Small intestine (tissue), 7 donors: ENCODE data around the gene KIRREL3. TPM values are rescaled to one million over a fixed set of nuclear protein-coding genes. Genes with fewer than 3 reads are reported as not detected.

Experiments
- DNase-seq, 2 donors: peaks; one replicate each; pipeline versions ENCODE4 v3.0.0 to v3.0.0-alpha.2; 2013
- FAIRE-seq: peaks from 2 replicates; lab custom pipeline; 2012; peaks lifted over from hg19 to GRCh38; lab: Jason Lieb, UNC
- H3K27ac ChIP-seq, 3 donors: one replicate each; pipeline ENCODE4 v1.5.1; 2013; ENCODE audit warnings: low read length in 2 of 3, mild to moderate bottlenecking in 2 of 3, control low read depth in 1 of 3, inconsistent platforms in 1 of 3, low read depth in 1 of 3, moderate library complexity in 1 of 3
- H3K27me3 ChIP-seq, 3 donors: one replicate each; pipeline ENCODE4 v1.6.1; 2013; ENCODE audit warnings: low read length in 3 of 3, inconsistent platforms in 1 of 3; ENCODE audit not compliant: control insufficient read depth in 3 of 3, insufficient read depth in 3 of 3
- H3K36me3 ChIP-seq, 3 donors: one replicate each; pipeline ENCODE4 v1.6.1; 2013; ENCODE audit warnings: low read length in 3 of 3, inconsistent platforms in 1 of 3, low read depth in 1 of 3, mild to moderate bottlenecking in 1 of 3, moderate library complexity in 1 of 3; ENCODE audit not compliant: control insufficient read depth in 3 of 3, insufficient read depth in 2 of 3
- H3K4me1 ChIP-seq, 3 donors: one replicate each; pipeline ENCODE4 v1.6.1; 2013; ENCODE audit warnings: low read length in 2 of 3, inconsistent platforms in 1 of 3, low read depth in 1 of 3, mild to moderate bottlenecking in 1 of 3, moderate library complexity in 1 of 3; ENCODE audit not compliant: control insufficient read depth in 3 of 3, insufficient read depth in 2 of 3
- H3K4me3 ChIP-seq, 3 donors: one replicate each; pipeline ENCODE4 v1.5.1; 2013; ENCODE audit warnings: low read length in 3 of 3, control low read depth in 1 of 3, inconsistent platforms in 1 of 3, low read depth in 1 of 3, mild to moderate bottlenecking in 1 of 3, moderate library complexity in 1 of 3
- H3K9me3 ChIP-seq, 2 donors: one replicate each; pipeline ENCODE4 v1.6.1; 2013; ENCODE audit warnings: low read depth in 1 of 2, low read length in 1 of 2; ENCODE audit not compliant: control insufficient read depth in 2 of 2, insufficient read depth in 1 of 2
- WGBS, 3 donors: extraction: QIAGEN DNeasy Blood & Tissue Kit; methylation state at CpG; one replicate each; pipeline ENCODE4 v1.1.7; 2013; 5-methylcytosine and 5-hydroxymethylcytosine counted together
- polyA plus RNA-seq, 4 donors: library from polyadenylated mRNA; stranded (reverse) in 3 of 4; unstranded in 1 of 4; fragments of 200-250 nt in 3 of 4; fragments of 120-200 nt in 1 of 4; gene quantifications; one replicate each; pipeline versions ENCODE4 v1.2.1 to v1.2.3, GENCODE V29; 2013
- donor health status: healthy with polysubstance abuse.
- donor health status: control.
- donor health status: control.
- donor health status: Bipolar disorder and iron deficiency.
- donor health status: healthy.

The KIRREL3 gene
- polyA plus RNA-seq, 4 donors, result 0.18 to 0.61 TPM; not detected in 2

- WGBS, 3 donors, result 62 to 77% (median 70%) methylated on average over 5 of the region's 5 CpGs
- FAIRE-seq, result no peak
Measured at GRCh38 chr11:126720539-126721235, 279.9 kb downstream of the KIRREL3 start.

GRCh38 chr11:126719740-126720139 lies 280.8 kb downstream of the KIRREL3 start:
- no peak overlapping the region for H3K27ac ChIP-seq
- H3K4me3 ChIP-seq, result no peak overlapping the region
- H3K9me3 ChIP-seq, result no peaks in the 10 kb centered on the region
- FAIRE-seq (no peak), DNase-seq (no peak)
- no peaks in the 10 kb centered on the region for H3K4me1 ChIP-seq
- 77 to 90% (median 89%) methylated on average over 3 of the region's 3 CpGs for WGBS, 3 donors
- no peaks in the 10 kb centered on the region for H3K36me3 ChIP-seq
- no peaks in the 10 kb centered on the region for H3K27me3 ChIP-seq

More at GRCh38 chr11:126720539-126721235, 279.9 kb downstream of the KIRREL3 start:
- Histone ChIP-seq H3K4me1 (no peaks in the 10 kb centered on the region), H3K4me3 (no peak overlapping the region), H3K9me3 (no peaks in the 10 kb centered on the region), H3K27me3 (no peaks in the 10 kb centered on the region), H3K27ac (no peak overlapping the region), H3K36me3 (no peaks in the 10 kb centered on the region)
- no peak for DNase-seq

- no peaks in the 10 kb centered on the region for H3K36me3 ChIP-seq
- H3K27ac ChIP-seq, result no peak overlapping the region
- DNase-seq, result no peak
- FAIRE-seq, result no peak
- 69 to 77% (median 75%) methylated on average over 3 of the region's 3 CpGs for WGBS, 3 donors
- no peaks in the 10 kb centered on the region for H3K4me1 ChIP-seq
- no peaks in the 10 kb centered on the region for H3K9me3 ChIP-seq
- H3K27me3 ChIP-seq, result no peaks in the 10 kb centered on the region
- H3K4me3 ChIP-seq, result no peak overlapping the region
Measured at GRCh38 chr11:126718276-126718675, 282.3 kb downstream of the KIRREL3 start.

- DNase-seq, result peak; percentile 42 to 45
- no peak overlapping the region for H3K4me3 ChIP-seq
- FAIRE-seq, result no peak
- H3K27me3 ChIP-seq, result no peaks in the 10 kb centered on the region
- no peaks in the 10 kb centered on the region for H3K4me1 ChIP-seq
- 53 to 76% (median 71%) methylated on average over 3 to 4 of the region's 4 CpGs for WGBS, 3 donors
- H3K9me3 ChIP-seq, result no peaks in the 10 kb centered on the region
- no peak overlapping the region for H3K27ac ChIP-seq
- no peaks in the 10 kb centered on the region for H3K36me3 ChIP-seq
Measured at GRCh38 chr11:126716456-126717083, 284.0 kb downstream of the KIRREL3 start.

- H3K4me3 ChIP-seq, result no peak overlapping the region
- H3K4me1 ChIP-seq, result no peaks in the 10 kb centered on the region
- H3K27ac ChIP-seq, result no peak overlapping the region
- no peaks in the 10 kb centered on the region for H3K36me3 ChIP-seq
- DNase-seq, result no peak
- no peaks in the 10 kb centered on the region for H3K27me3 ChIP-seq
- no peaks in the 10 kb centered on the region for H3K9me3 ChIP-seq
- FAIRE-seq, result no peak
- 77 to 85% (median 80%) methylated on average over 4 to 6 of the region's 6 CpGs for WGBS, 3 donors
Measured at GRCh38 chr11:126713806-126714205, 286.8 kb downstream of the KIRREL3 start.

- FAIRE-seq (no peak), DNase-seq (no peak)
- Histone ChIP-seq H3K9me3 (no peaks in the 10 kb centered on the region), H3K4me1 (no peaks in the 10 kb centered on the region), H3K27me3 (peaks cover 0 to 2% (median 0%) of the 10 kb centered on the region in 3 donors), H3K36me3 (no peaks in the 10 kb centered on the region), H3K27ac (no peak overlapping the region), H3K4me3 (no peak overlapping the region)
- whole genome bisulfite sequencing, 3 donors, result 54 to 62% (median 60%) methylated on average over 27 of the region's 27 CpGs
Measured at GRCh38 chr11:126711977-126712625, 288.5 kb downstream of the KIRREL3 start.

GRCh38 chr11:126710804-126711399 lies 289.7 kb downstream of the KIRREL3 start:
- WGBS, 3 donors, result 89 to 94% (median 94%) methylated on average over 4 of the region's 4 CpGs
- FAIRE-seq, result no peak

GRCh38 chr11:126707498-126707897 lies 293.1 kb downstream of the KIRREL3 start:
- no peak for DNase-seq
- no peaks in the 10 kb centered on the region for H3K4me1 ChIP-seq
- peaks cover 0 to 2% (median 0%) of the 10 kb centered on the region in 3 donors for H3K27me3 ChIP-seq
- H3K4me3 ChIP-seq, result no peak overlapping the region
- no peaks in the 10 kb centered on the region for H3K9me3 ChIP-seq
- H3K36me3 ChIP-seq, result no peaks in the 10 kb centered on the region
- WGBS, 3 donors, result 44 to 75% (median 68%) methylated on average over 2 of the region's 2 CpGs
- no peak for FAIRE-seq
- no peak overlapping the region for H3K27ac ChIP-seq

More at GRCh38 chr11:126710804-126711399, 289.7 kb downstream of the KIRREL3 start:
- no peak overlapping the region for H3K4me3 ChIP-seq
- H3K36me3 ChIP-seq, result no peaks in the 10 kb centered on the region
- H3K9me3 ChIP-seq, result no peaks in the 10 kb centered on the region
- no peak overlapping the region for H3K27ac ChIP-seq
- H3K4me1 ChIP-seq, result no peaks in the 10 kb centered on the region
- peaks cover 0 to 2% (median 0%) of the 10 kb centered on the region in 3 donors for H3K27me3 ChIP-seq
- DNase-seq, result no peak
